ENCODE data around the gene HSPA12A. TPM values are rescaled to one million over a fixed set of nuclear protein-coding genes. Genes with fewer than 3 reads are reported as not detected.
A peak's percentile ranks its signal among the peaks of the same experiment; 100 is the strongest.

Gene HSPA12A
- total RNA-seq, 4 donors from 2014 or later = 2.6 to 15.7 (median 6.8) TPM

- TF ChIP-seq POLR2A (IDR thresholded peaks at IDR 0.05) (no peak), CTCF (IDR thresholded peaks at IDR 0.05) (no peak)
- H3K27ac ChIP-seq = no peak overlapping the region
- H3K27me3 ChIP-seq = no peaks in the 10 kb centered on the region
- DNase-seq = no peak
- H3K4me1 ChIP-seq = no peaks in the 10 kb centered on the region
- peaks cover 0 to 14% (median 0%) of the 10 kb centered on the region in 3 donors for H3K36me3 ChIP-seq
- no peaks in the 10 kb centered on the region for H3K9me3 ChIP-seq
- H3K4me3 ChIP-seq = no peak overlapping the region
Measured at GRCh38 chr10:116629340-116629739, 113.0 kb downstream of the HSPA12A start.

GRCh38 chr10:116627386-116627933 lies 114.9 kb downstream of the HSPA12A start:
- H3K4me3 ChIP-seq = peak overlapping the region in 2 of 4 donors; percentile 16 to 22
- H3K9me3 ChIP-seq = no peaks in the 10 kb centered on the region
- peaks cover 0 to 13% (median 0%) of the 10 kb centered on the region in 3 donors for H3K36me3 ChIP-seq
- no peaks in the 10 kb centered on the region for H3K27me3 ChIP-seq
- no peak for DNase-seq
- no peak overlapping the region for H3K27ac ChIP-seq
- H3K4me1 ChIP-seq = no peaks in the 10 kb centered on the region
- TF ChIP-seq CTCF (IDR thresholded peaks at IDR 0.05) = peak in 4 of 6 experiments; percentile 5 to 45 (median 20)
- no peak for TF ChIP-seq POLR2A (IDR thresholded peaks at IDR 0.05)

- H3K4me3 ChIP-seq = no peak overlapping the region
- TF ChIP-seq POLR2A (IDR thresholded peaks at IDR 0.05) = no peak
- TF ChIP-seq CTCF (IDR thresholded peaks at IDR 0.05) = no peak
- H3K4me1 ChIP-seq = no peaks in the 10 kb centered on the region
- no peak for DNase-seq
- no peaks in the 10 kb centered on the region for H3K9me3 ChIP-seq
- H3K27ac ChIP-seq = no peak overlapping the region
- peaks cover 0 to 11% (median 0%) of the 10 kb centered on the region in 3 donors for H3K36me3 ChIP-seq
- no peaks in the 10 kb centered on the region for H3K27me3 ChIP-seq
Measured at GRCh38 chr10:116626815-116627214, 115.6 kb downstream of the HSPA12A start.

GRCh38 chr10:116625845-116626244 lies 116.5 kb downstream of the HSPA12A start:
- TF ChIP-seq CTCF (IDR thresholded peaks at IDR 0.05) (no peak), POLR2A (IDR thresholded peaks at IDR 0.05) (no peak)
- Histone ChIP-seq H3K4me3 (no peak overlapping the region), H3K4me1 (no peaks in the 10 kb centered on the region), H3K36me3 (peaks cover 0 to 8% (median 0%) of the 10 kb centered on the region in 3 donors), H3K9me3 (no peaks in the 10 kb centered on the region), H3K27me3 (no peaks in the 10 kb centered on the region), H3K27ac (no peak overlapping the region)
- no peak for DNase-seq

GRCh38 chr10:116621934-116622655 lies 120.3 kb downstream of the HSPA12A start:
- TF ChIP-seq CTCF (IDR thresholded peaks at IDR 0.05) = peak in 1 of 6 experiments; percentile 6
- TF ChIP-seq POLR2A (IDR thresholded peaks at IDR 0.05) = no peak
- Histone ChIP-seq H3K9me3 (no peaks in the 10 kb centered on the region), H3K36me3 (peaks cover 0 to 2% (median 0%) of the 10 kb centered on the region in 3 donors), H3K4me3 (peak overlapping the region in 2 of 4 donors; percentile 49 to 55), H3K27me3 (no peaks in the 10 kb centered on the region), H3K4me1 (no peaks in the 10 kb centered on the region), H3K27ac (no peak overlapping the region)
- no peak for DNase-seq

Data from Peyer's patch (tissue), 4 donors.